NB4 (cell line): ENCODE measurements around the gene GPRASP2.

Experiments used
- DNase-seq: peaks from one replicate; pipeline ENCODE4 v3.0.0; 2010; ENCODE audit warnings: low read depth
- H3K4me3 ChIP-seq: one replicate; pipeline ENCODE4 v1.5.1; 2011; ENCODE audit warnings: mild to moderate bottlenecking, low read depth, low read length, moderate library complexity
- MYC ChIP-seq: IDR thresholded peaks from 2 replicates; pipeline ENCODE4 v1.6.1; 2011; ENCODE audit warnings: low read depth, low read length
- POLR2A ChIP-seq: IDR thresholded peaks from 2 replicates; pipeline ENCODE4 v1.6.1; 2011; ENCODE audit warnings: mild to moderate bottlenecking; ENCODE audit not compliant: insufficient read length; ENCODE audit errors: extremely low read depth
- TF ChIP-seq, protein P1 (sequence below): IDR thresholded peaks from 2 replicates; pipeline ENCODE4 v1.6.1; 2011; ENCODE audit warnings: low read depth, low read length
- TF ChIP-seq, protein P2 (sequence below): IDR thresholded peaks from one replicate; pipeline ENCODE4 v1.5.1; 2012; ENCODE audit warnings: low read depth, low read length

Gene GPRASP2

DNA sequence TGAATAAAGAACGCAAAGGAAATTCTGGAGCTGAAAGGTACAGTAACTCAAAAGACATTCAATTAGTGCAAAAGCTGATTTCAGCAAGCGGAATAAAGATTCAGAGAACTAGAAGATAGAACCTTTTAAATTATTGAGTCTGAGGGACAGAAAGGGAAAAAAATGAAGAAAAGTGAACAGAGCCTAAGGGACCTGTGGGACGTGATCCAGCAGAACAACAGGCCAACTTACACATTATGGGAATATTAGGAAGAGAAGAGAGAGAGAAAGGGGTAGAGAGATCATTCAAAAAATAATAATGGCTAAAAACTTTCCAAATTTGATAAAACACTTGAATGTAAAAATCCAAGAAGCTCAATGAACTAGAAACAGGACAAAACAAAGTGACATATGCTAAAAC is 17.5 kb upstream of the GPRASP2 start:
- no peak overlapping the region for H3K4me3 ChIP-seq
- no peak for DNase-seq
- TF ChIP-seq POLR2A (no peak), MYC (no peak)
- TF ChIP-seq, protein P1, sequence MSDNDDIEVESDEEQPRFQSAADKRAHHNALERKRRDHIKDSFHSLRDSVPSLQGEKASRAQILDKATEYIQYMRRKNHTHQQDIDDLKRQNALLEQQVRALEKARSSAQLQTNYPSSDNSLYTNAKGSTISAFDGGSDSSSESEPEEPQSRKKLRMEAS, result no peak
- TF ChIP-seq, protein P2, sequence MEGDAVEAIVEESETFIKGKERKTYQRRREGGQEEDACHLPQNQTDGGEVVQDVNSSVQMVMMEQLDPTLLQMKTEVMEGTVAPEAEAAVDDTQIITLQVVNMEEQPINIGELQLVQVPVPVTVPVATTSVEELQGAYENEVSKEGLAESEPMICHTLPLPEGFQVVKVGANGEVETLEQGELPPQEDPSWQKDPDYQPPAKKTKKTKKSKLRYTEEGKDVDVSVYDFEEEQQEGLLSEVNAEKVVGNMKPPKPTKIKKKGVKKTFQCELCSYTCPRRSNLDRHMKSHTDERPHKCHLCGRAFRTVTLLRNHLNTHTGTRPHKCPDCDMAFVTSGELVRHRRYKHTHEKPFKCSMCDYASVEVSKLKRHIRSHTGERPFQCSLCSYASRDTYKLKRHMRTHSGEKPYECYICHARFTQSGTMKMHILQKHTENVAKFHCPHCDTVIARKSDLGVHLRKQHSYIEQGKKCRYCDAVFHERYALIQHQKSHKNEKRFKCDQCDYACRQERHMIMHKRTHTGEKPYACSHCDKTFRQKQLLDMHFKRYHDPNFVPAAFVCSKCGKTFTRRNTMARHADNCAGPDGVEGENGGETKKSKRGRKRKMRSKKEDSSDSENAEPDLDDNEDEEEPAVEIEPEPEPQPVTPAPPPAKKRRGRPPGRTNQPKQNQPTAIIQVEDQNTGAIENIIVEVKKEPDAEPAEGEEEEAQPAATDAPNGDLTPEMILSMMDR, result no peak

GRCh38 chrX:102696306-102696705 is 15.9 kb upstream of the GPRASP2 start:
- no peak for DNase-seq
- TF ChIP-seq, protein P1, result no peak
- TF ChIP-seq POLR2A, result no peak
- H3K4me3 ChIP-seq, result no peak overlapping the region

DNA sequence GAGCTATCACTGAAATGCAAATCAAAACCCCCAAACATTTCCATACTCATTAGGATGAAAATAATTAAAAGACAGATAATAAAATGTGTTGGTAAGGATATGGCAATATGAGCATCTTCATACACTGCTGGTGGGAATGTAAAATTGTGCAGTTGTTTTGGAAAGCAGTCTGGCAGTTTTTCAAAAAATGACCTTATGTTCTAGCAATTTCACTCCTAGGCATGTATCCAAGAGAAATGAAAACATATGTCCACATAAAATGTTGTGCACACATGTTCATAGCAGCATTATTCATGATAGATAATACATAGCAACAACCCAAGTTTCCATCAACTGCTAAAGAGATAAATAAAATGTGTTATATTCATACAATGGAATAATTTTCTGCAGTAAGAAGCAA is 14.8 kb upstream of the GPRASP2 start:
- DNase-seq, result no peak
- TF ChIP-seq POLR2A (no peak), MYC (no peak)
- TF ChIP-seq, protein P2, result no peak
- TF ChIP-seq, protein P1, result no peak
- no peak overlapping the region for H3K4me3 ChIP-seq

DNA sequence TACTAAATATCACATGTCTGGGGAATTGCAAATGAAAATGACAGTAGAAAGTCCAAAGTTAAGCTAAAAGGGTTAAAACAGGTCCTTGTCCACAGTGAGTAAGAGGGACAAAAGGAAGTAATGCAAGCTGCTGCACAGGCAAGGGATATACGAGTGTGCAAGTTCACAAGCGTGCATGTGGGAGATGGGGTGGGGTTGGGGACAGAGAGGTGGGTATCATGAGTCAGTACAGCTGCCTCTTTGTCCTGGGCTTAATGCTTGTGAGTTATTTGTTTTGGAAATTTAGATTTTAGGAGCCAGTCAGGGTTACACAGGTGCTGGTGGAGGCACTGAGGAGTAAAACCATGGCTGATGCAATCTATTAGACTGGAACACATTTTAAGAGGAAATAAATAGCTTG is 3.3 kb upstream of the GPRASP2 start:
- DNase-seq, result no peak
- H3K4me3 ChIP-seq, result no peak overlapping the region
- TF ChIP-seq, protein P1, result no peak
- TF ChIP-seq MYC (no peak), POLR2A (no peak)
- TF ChIP-seq, protein P2, result no peak

GRCh38 chrX:102711872-102712215 is 404 bp upstream of the GPRASP2 start:
- no peak overlapping the region for H3K4me3 ChIP-seq
- TF ChIP-seq POLR2A, result no peak
- TF ChIP-seq, protein P2, result no peak
- no peak for TF ChIP-seq MYC
- TF ChIP-seq, protein P1, result no peak
- DNase-seq, result no peak

GRCh38 chrX:102712981-102713625 is 855 bp downstream of the GPRASP2 start:
- no peak overlapping the region for H3K4me3 ChIP-seq
- TF ChIP-seq, protein P2, result no peak
- TF ChIP-seq, protein P1, result no peak
- TF ChIP-seq POLR2A, result no peak
- no peak for TF ChIP-seq MYC
- DNase-seq, result no peak
